Right lobe of liver (tissue), 4 donors: ENCODE measurements around the gene LPAR2.

Source experiments
- CTCF ChIP-seq, 4 donors: fragments of 200-600 bp in 3 of 4; fragments of 450-650 bp in 1 of 4; IDR thresholded peaks; one replicate each; pipeline versions ENCODE4 v1.5.1 to v1.8.0; 2016 to 2022; ENCODE audit warnings: antibody characterized with exemption in 4 of 4, mild to moderate bottlenecking in 2 of 4
- POLR2A ChIP-seq: fragments of 450-650 bp; IDR thresholded peaks from one replicate; pipeline ENCODE4 v1.6.1; 2017; ENCODE audit warnings: antibody characterized with exemption, mild to moderate bottlenecking
- donor health status: DM: no; HTN: no; CAD: no.
- donor health status: DM: no; HTN: no; CAD: no.
- donor health status: DM: no; HTN: yes; CAD: no.

- TF ChIP-seq CTCF (IDR thresholded peaks at IDR 0.05) (no peak), POLR2A (peak; percentile 23)
These were observed 9.6 kb downstream of the LPAR2 start, which contains the start of gene PBX4 for GRCh38 chr19:19618219-19619051.
